H1 (cell line): ENCODE data around the gene GNB1L. TPM values are rescaled to one million over a fixed set of nuclear protein-coding genes. Genes with fewer than 3 reads are reported as not detected.
A peak's percentile ranks its signal among the peaks of the same experiment; 100 is the strongest.

Experiments
- CTCF ChIA-PET: fragments of 300-600 bp; sonication (Branson Sonifier 250); formaldehyde crosslinking; loops from one replicate; lab custom pipeline; 2021; ENCODE audit not compliant: partially characterized antibody; lab: Charles Lee
- POLR2A ChIA-PET: fragments of 300-600 bp; sonication (Branson Sonifier 250); formaldehyde crosslinking; loops from one replicate; lab custom pipeline; 2021; ENCODE audit warnings: inconsistent platforms; ENCODE audit not compliant: partially characterized antibody; lab: Charles Lee
- DNase-seq, 2 experiments: peaks; one replicate each; pipeline versions ENCODE4 v3.0.0 to v3.0.0-alpha.2; 2010 to 2022; ENCODE audit warnings: low spot score in 2 of 2, low read depth in 1 of 2, mixed read lengths in 1 of 2
- FAIRE-seq: peaks from 2 replicates; lab custom pipeline; 2011; peaks lifted over from hg19 to GRCh38; lab: Jason Lieb, UNC
- H2AFZ ChIP-seq: 2 replicates; pipeline ENCODE4 v1.8.1; 2012; ENCODE audit warnings: low read length, inconsistent platforms
- H2AK5ac ChIP-seq: 2 replicates; pipeline ENCODE4 v1.6.1; 2013; ENCODE audit warnings: low read depth, low read length
- H2BK120ac ChIP-seq: replicated peaks from 2 replicates; pipeline ENCODE3; 2013; ENCODE audit warnings: low read depth, low read length, inconsistent platforms
- H2BK12ac ChIP-seq: 2 replicates; pipeline ENCODE4 v1.6.1; 2013; ENCODE audit warnings: low read depth, low read length
- H2BK15ac ChIP-seq: 2 replicates; pipeline ENCODE4 v1.6.1; 2013; ENCODE audit warnings: low read length
- H2BK20ac ChIP-seq: 2 replicates; pipeline ENCODE4 v1.6.1; 2013; ENCODE audit warnings: low read length
- H2BK5ac ChIP-seq: 2 replicates; pipeline ENCODE4 v1.6.1; 2013; ENCODE audit warnings: low read depth, low read length
- H3K14ac ChIP-seq: 2 replicates; pipeline ENCODE4 v1.6.1; 2013; ENCODE audit warnings: inconsistent platforms; ENCODE audit not compliant: insufficient read length
- H3K18ac ChIP-seq: 2 replicates; pipeline ENCODE4 v1.6.1; 2013; ENCODE audit warnings: low read length; ENCODE audit errors: extremely low read depth
- H3K23ac ChIP-seq: 2 replicates; pipeline ENCODE4 v1.6.1; 2013; ENCODE audit warnings: inconsistent platforms; ENCODE audit not compliant: insufficient read length
- H3K23me2 ChIP-seq: 2 replicates; pipeline ENCODE4 v1.6.1; 2013; ENCODE audit warnings: low read depth, low read length
- H3K27ac ChIP-seq: 2 replicates; pipeline ENCODE4 v1.6.1; 2011; ENCODE audit warnings: low read depth, low read length, inconsistent platforms
- H3K27me3 ChIP-seq, 4 experiments: replicated peaks in 1 of 4; 1 replicate in 1 of 4; 2 replicates in 3 of 4; pipeline versions ENCODE4 v1.6.1 to v1.8.1; 2011 to 2013; ENCODE audit warnings: low read length in 3 of 4, mild to moderate bottlenecking in 3 of 4, inconsistent platforms in 2 of 4, mixed read lengths in 2 of 4, moderate library complexity in 1 of 4; ENCODE audit not compliant: control insufficient read depth in 3 of 4, insufficient read depth in 3 of 4; ENCODE audit errors: extremely low read depth in 1 of 4
- H3K36me3 ChIP-seq, 4 experiments: 2 replicates each; pipeline versions ENCODE4 v1.6.1 to v1.8.1; 2011 to 2013; ENCODE audit warnings: mild to moderate bottlenecking in 4 of 4, low read length in 3 of 4, moderate library complexity in 2 of 4, control low read depth in 1 of 4, inconsistent platforms in 1 of 4; ENCODE audit not compliant: insufficient read depth in 4 of 4, control insufficient read depth in 2 of 4
- H3K4ac ChIP-seq: replicated peaks from 2 replicates; pipeline ENCODE3; 2013; ENCODE audit warnings: low read length, low read depth, mixed read lengths, inconsistent platforms; ENCODE audit not compliant: insufficient read length
- H3K4me1 ChIP-seq, 4 experiments: replicated peaks in 1 of 4; 1 replicate in 1 of 4; 2 replicates in 3 of 4; pipeline versions ENCODE4 v1.6.1 to v1.8.1; 2011 to 2013; ENCODE audit warnings: low read length in 3 of 4, inconsistent platforms in 2 of 4, mixed read lengths in 1 of 4; ENCODE audit not compliant: insufficient read depth in 4 of 4, control insufficient read depth in 3 of 4
- H3K4me2 ChIP-seq, 2 experiments: 2 replicates each; pipeline versions ENCODE4 v1.6.1 to v1.8.1; 2011 to 2013; ENCODE audit warnings: low read depth in 2 of 2, low read length in 2 of 2, control low read depth in 1 of 2, inconsistent platforms in 1 of 2, mild to moderate bottlenecking in 1 of 2; ENCODE audit not compliant: insufficient read depth in 1 of 2
- H3K4me3 ChIP-seq, 4 experiments: fragments of 200-600, 300-600 bp in 1 of 4; sonication (generic), shearing (Covaris generic), sonication (Bioruptor Twin) in 1 of 4; 2 replicates each; pipeline versions ENCODE4 v1.5.1 to v1.8.1; 2011 to 2016; ENCODE audit warnings: low read length in 4 of 4, low read depth in 3 of 4, control low read depth in 2 of 4, inconsistent platforms in 2 of 4, mild to moderate bottlenecking in 2 of 4, mixed read lengths in 1 of 4, moderate library complexity in 1 of 4; ENCODE audit not compliant: insufficient read depth in 2 of 4; ENCODE audit errors: extremely low read depth in 1 of 4
- H3K56ac ChIP-seq: replicated peaks from 2 replicates; pipeline ENCODE3; 2013; ENCODE audit warnings: low read depth, mild to moderate bottlenecking, mixed read lengths, low read length, inconsistent platforms; ENCODE audit not compliant: insufficient read length
- H3K79me1 ChIP-seq: 2 replicates; pipeline ENCODE4 v1.6.1; 2013; ENCODE audit warnings: low read depth, low read length, control low read depth
- H3K79me2 ChIP-seq, 2 experiments: 2 replicates each; pipeline versions ENCODE4 v1.6.1 to v1.8.1; 2012 to 2013; ENCODE audit warnings: low read length in 2 of 2, mild to moderate bottlenecking in 2 of 2, inconsistent platforms in 1 of 2; ENCODE audit not compliant: insufficient read depth in 2 of 2, control insufficient read depth in 1 of 2
- H3K9ac ChIP-seq, 4 experiments: replicated peaks in 1 of 4; 1 replicate in 1 of 4; 2 replicates in 3 of 4; pipeline versions ENCODE4 v1.6.1 to v1.8.1; 2011 to 2013; ENCODE audit warnings: low read depth in 3 of 4, low read length in 3 of 4, control low read depth in 2 of 4, mild to moderate bottlenecking in 2 of 4, moderate library complexity in 2 of 4, inconsistent platforms in 1 of 4; ENCODE audit errors: extremely low read depth in 1 of 4
- H3K9me3 ChIP-seq, 2 experiments: 2 replicates each; pipeline versions ENCODE4 v1.6.1 to v1.8.1; 2012 to 2013; ENCODE audit warnings: mild to moderate bottlenecking in 2 of 2, moderate library complexity in 2 of 2, control low read depth in 1 of 2, inconsistent platforms in 1 of 2, low read depth in 1 of 2, low read length in 1 of 2, mixed read lengths in 1 of 2; ENCODE audit not compliant: insufficient read depth in 2 of 2
- H4K20me1 ChIP-seq, 2 experiments: replicated peaks in 1 of 2; 2 replicates each; pipeline versions ENCODE3 to v1.8.1; 2011 to 2013; ENCODE audit warnings: inconsistent platforms in 2 of 2, low read length in 2 of 2, mild to moderate bottlenecking in 1 of 2; ENCODE audit not compliant: insufficient read depth in 2 of 2, control insufficient read depth in 1 of 2
- H4K5ac ChIP-seq: 2 replicates; pipeline ENCODE4 v1.6.1; 2013; ENCODE audit warnings: low read length, low read depth, mixed read lengths, inconsistent platforms; ENCODE audit not compliant: insufficient read length
- H4K8ac ChIP-seq: 2 replicates; pipeline ENCODE4 v1.8.0; 2013; ENCODE audit warnings: mild to moderate bottlenecking, moderate library complexity, low read length, inconsistent platforms; ENCODE audit not compliant: insufficient read depth; ENCODE audit errors: extremely low read depth
- H4K91ac ChIP-seq: replicated peaks from 2 replicates; pipeline ENCODE3; 2013; ENCODE audit warnings: low read length, mixed read lengths, inconsistent platforms; ENCODE audit not compliant: insufficient read length
- ASH2L ChIP-seq: fragments of 200-600, 300-600 bp; sonication (generic); IDR thresholded peaks from one replicate; pipeline ENCODE4 v1.7.1; 2017; ENCODE audit warnings: low read length
- BCL11A ChIP-seq, 2 experiments: IDR thresholded peaks; one replicate each; pipeline ENCODE4 v1.6.1; 2011; ENCODE audit warnings: low read depth in 2 of 2, low read length in 2 of 2, mild to moderate bottlenecking in 2 of 2
- CTCF ChIP-seq, 3 experiments: IDR thresholded peaks; 1 replicate in 2 of 3; 2 replicates in 1 of 3; pipeline versions ENCODE4 v1.5.1 to v1.6.1; 2011; ENCODE audit warnings: low read length in 3 of 3, mild to moderate bottlenecking in 3 of 3, inconsistent platforms in 2 of 3, low read depth in 1 of 3, moderate library complexity in 1 of 3; ENCODE audit not compliant: insufficient read depth in 1 of 3; ENCODE audit errors: control extremely low read depth in 1 of 3
- MAFK ChIP-seq: IDR thresholded peaks from 2 replicates; pipeline ENCODE4 v1.6.1; 2012; ENCODE audit warnings: low read depth, mild to moderate bottlenecking, improper control_type of control experiment, low read length
- POLR2AphosphoS5 ChIP-seq: IDR thresholded peaks from 2 replicates; pipeline ENCODE4 v1.6.1; 2011; ENCODE audit warnings: low read depth, low read length
- RFX5 ChIP-seq: IDR thresholded peaks from 2 replicates; pipeline ENCODE4 v1.6.1; 2011; ENCODE audit warnings: low read depth, low read length, improper control_type of control experiment, borderline replicate concordance
- RXRA ChIP-seq: IDR thresholded peaks from 2 replicates; pipeline ENCODE4 v1.6.1; 2011; ENCODE audit warnings: low read depth, mild to moderate bottlenecking, low read length, moderate library complexity; ENCODE audit not compliant: insufficient read depth
- SP1 ChIP-seq: IDR thresholded peaks from 2 replicates; pipeline ENCODE4 v1.6.1; 2011; ENCODE audit warnings: low read depth, low read length
- SP2 ChIP-seq: IDR thresholded peaks from 2 replicates; pipeline ENCODE4 v1.6.1; 2012; ENCODE audit warnings: mild to moderate bottlenecking, low read length, inconsistent platforms
- TBP ChIP-seq: IDR thresholded peaks from 2 replicates; pipeline ENCODE4 v1.6.1; 2011; ENCODE audit warnings: low read depth, low read length, improper control_type of control experiment
- ZNF274 ChIP-seq: IDR thresholded peaks from 2 replicates; pipeline ENCODE4 v1.7.0; 2012; ENCODE audit warnings: low read length, borderline replicate concordance; ENCODE audit errors: extremely low read depth
- WGBS, 2 experiments: shearing (Covaris generic) in 1 of 2; methylation state at CpG; one replicate each; pipeline versions ENCODE4 v1.1.6 to v1.1.7; 2013 to 2015; ENCODE audit warnings: low lambda C conversion rate in 2 of 2, mixed read lengths in 2 of 2, inconsistent platforms in 1 of 2, low coverage in 1 of 2, missing lambda C conversion rate in 1 of 2; ENCODE audit not compliant: insufficient replicate concordance in 2 of 2, insufficient coverage in 1 of 2, insufficient read length in 1 of 2; ENCODE audit errors: extremely low coverage in 1 of 2, missing lambda C conversion rate in 1 of 2; 5-methylcytosine and 5-hydroxymethylcytosine counted together
- polyA plus RNA-seq, 7 experiments: library from polyadenylated mRNA; depleted of rRNA in 3 of 7; stranded (reverse) in 5 of 7; unstranded in 2 of 7; fragments of >200 nt in 5 of 7; fragments of 200-250 nt in 2 of 7; gene quantifications; 1 replicate in 5 of 7; 2 replicates in 1 of 7; 4 replicates in 1 of 7; pipeline versions ENCODE4 v1.2.1 to v1.2.3, GENCODE V29; 2011 to 2013; ENCODE audit warnings: missing spikeins in 2 of 7, mixed read lengths in 2 of 7
- total RNA-seq: library from RNA; stranded (reverse); fragmentation: NEBNext Ultra II Directional; extraction: Animal tissue kit (Norgen Biotek cat#: 25700); gene quantifications from 2 replicates; pipeline ENCODE4 v1.2.1, GENCODE V29; 2021

Gene GNB1L
- total and polyA plus RNA-seq, 2 of the 8 experiments (the other 6 are each of a cell fraction or from before 2014, with no cell fraction given) = 14.0 to 15.6 TPM

- peak overlapping the region; percentile 82; the same call in 1 of the 2 replicates for H4K8ac ChIP-seq
- no peak overlapping the region for H2BK120ac ChIP-seq
- ChIA-PET POLR2A (no interaction called here), CTCF (interaction anchor here (0.6 to 2.5 kb wide), 11 partner anchors 10 to 140 kb away, joined by 3 to 8 read pairs (median 4); no protein-coding TSS in a partner anchor)
- no peak overlapping the region for H3K4me2 ChIP-seq
- no peak overlapping the region for H2BK20ac ChIP-seq
- H3K36me3 ChIP-seq = no peaks in the 10 kb centered on the region
- no peak for DNase-seq
- FAIRE-seq = no peak
- H3K9ac ChIP-seq = no peak overlapping the region
- no peak overlapping the region for H2BK15ac ChIP-seq
- 92% methylated on average over 15 of the region's 15 CpGs; no CpG with 5 or more reads in 1 of the 2 experiments for WGBS, 2 experiments
- H3K27ac ChIP-seq = no peak overlapping the region
- H3K79me1 ChIP-seq = no peaks in the 10 kb centered on the region
- H2BK12ac ChIP-seq = no peak overlapping the region
- no peak overlapping the region for H2AFZ ChIP-seq
- no peaks in the 10 kb centered on the region for H3K79me2 ChIP-seq
- no peak overlapping the region for H2AK5ac ChIP-seq
- H3K9me3 ChIP-seq = no peaks in the 10 kb centered on the region
- H4K20me1 ChIP-seq = peaks cover 0 to 3% of the 10 kb centered on the region in 2 experiments
- no peak overlapping the region for H4K5ac ChIP-seq
- no peak overlapping the region for H3K14ac ChIP-seq
- H3K4ac ChIP-seq = no peak overlapping the region
- no peaks in the 10 kb centered on the region; a peak in 1 of 7 replicates for H3K4me1 ChIP-seq
- H3K4me3 ChIP-seq = no peak overlapping the region
- H4K91ac ChIP-seq = no peak overlapping the region
- H3K56ac ChIP-seq = no peak overlapping the region
- no peaks in the 10 kb centered on the region for H3K23me2 ChIP-seq
- H3K27me3 ChIP-seq = no peaks in the 10 kb centered on the region
- no peak overlapping the region for H3K18ac ChIP-seq
- 0 out of 2 replicates have a peak overlapping the region, but pooled peaks have one; percentile 44 for H2BK5ac ChIP-seq
- no peak overlapping the region for H3K23ac ChIP-seq
- TF ChIP-seq RFX5 = no peak
- no peak for TF ChIP-seq BCL11A (IDR thresholded peaks at IDR 0.05; ENCODE audit: low read depth in 2 of 2, low read length in 2 of 2)
- TF ChIP-seq TBP = no peak
- no peak for TF ChIP-seq RXRA
- no peak for TF ChIP-seq ZNF274
- no peak for TF ChIP-seq SP2
- no peak for TF ChIP-seq CTCF (IDR thresholded peaks at IDR 0.05; ENCODE audit: control extremely low read depth in 1 of 3, insufficient read depth in 1 of 3, low read depth in 1 of 3, low read length in 3 of 3)
- TF ChIP-seq ASH2L = no peak
- no peak for TF ChIP-seq MAFK
- no peak for TF ChIP-seq POLR2AphosphoS5
- TF ChIP-seq SP1 = no peak
Measured at GRCh38 chr22:19807161-19807913, 47.3 kb downstream of the GNB1L start.
